ENCODE measurements around the gene VIPR2.

GRCh38 chr7:159103382-159104187, 41.1 kb downstream of the VIPR2 start:
- TF ChIP-seq POLR2AphosphoS5 (IDR thresholded peaks at IDR 0.05; ENCODE audit: low read depth, low read length) (no peak), REST (IDR thresholded peaks at IDR 0.05; ENCODE audit: insufficient read depth in 1 of 2, low read depth in 2 of 2, low read length in 2 of 2) (no peak), SIN3A (IDR thresholded peaks at IDR 0.05; ENCODE audit: borderline replicate concordance, insufficient read depth, low read length) (no peak), TAF1 (IDR thresholded peaks at IDR 0.05; ENCODE audit: borderline replicate concordance, insufficient read depth, low read length) (no peak), FOXP2 (optimal IDR thresholded peaks at IDR 0.05; ENCODE audit: borderline replicate concordance, extremely low read depth, extremely low read length, insufficient read depth) (no peak)
